ENCODE data around the gene GPRC5D.

GPRC5D gene

DNA sequence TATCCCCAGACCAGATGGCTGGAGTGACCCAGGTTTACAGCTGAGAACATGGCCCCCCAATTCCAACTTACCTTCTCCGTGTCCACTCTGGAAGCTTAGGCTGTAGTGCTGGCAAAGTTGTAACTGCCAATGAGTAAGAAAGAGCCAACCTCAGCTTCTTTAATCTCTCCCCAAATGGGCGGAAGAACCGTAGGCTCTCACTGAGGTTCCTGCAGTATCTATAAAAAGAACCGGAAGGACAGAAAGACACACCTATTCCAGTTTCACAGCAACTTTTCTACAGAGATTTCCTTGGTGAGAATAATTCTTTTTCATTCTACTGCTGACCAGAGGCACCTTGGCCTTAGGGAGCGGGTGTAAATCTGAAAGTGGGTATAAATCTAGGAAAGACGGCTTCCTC, at the start of gene GPRC5D:
Gene GPRC5D, minus strand, starts transcription at position 135 of the 400 bp plus-strand sequence. CDS start 1,786 bp downstream, outside the sequence.
- no peak for DNase-seq

DNA sequence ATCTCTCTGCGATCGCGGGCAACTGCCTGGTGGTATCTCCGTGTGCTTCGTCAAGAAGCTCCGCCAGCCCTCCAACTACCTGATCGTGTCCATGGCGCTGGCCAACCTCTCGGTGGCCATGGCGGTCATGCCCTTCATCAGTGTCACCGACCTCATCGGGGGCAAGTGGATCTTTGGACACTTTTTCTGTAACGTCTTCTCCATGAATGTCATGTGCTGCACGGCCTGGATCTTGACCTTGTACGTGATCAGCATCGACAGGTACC, 49.7 kb upstream of the GPRC5D start:
- DNase-seq = no peak

DNA sequence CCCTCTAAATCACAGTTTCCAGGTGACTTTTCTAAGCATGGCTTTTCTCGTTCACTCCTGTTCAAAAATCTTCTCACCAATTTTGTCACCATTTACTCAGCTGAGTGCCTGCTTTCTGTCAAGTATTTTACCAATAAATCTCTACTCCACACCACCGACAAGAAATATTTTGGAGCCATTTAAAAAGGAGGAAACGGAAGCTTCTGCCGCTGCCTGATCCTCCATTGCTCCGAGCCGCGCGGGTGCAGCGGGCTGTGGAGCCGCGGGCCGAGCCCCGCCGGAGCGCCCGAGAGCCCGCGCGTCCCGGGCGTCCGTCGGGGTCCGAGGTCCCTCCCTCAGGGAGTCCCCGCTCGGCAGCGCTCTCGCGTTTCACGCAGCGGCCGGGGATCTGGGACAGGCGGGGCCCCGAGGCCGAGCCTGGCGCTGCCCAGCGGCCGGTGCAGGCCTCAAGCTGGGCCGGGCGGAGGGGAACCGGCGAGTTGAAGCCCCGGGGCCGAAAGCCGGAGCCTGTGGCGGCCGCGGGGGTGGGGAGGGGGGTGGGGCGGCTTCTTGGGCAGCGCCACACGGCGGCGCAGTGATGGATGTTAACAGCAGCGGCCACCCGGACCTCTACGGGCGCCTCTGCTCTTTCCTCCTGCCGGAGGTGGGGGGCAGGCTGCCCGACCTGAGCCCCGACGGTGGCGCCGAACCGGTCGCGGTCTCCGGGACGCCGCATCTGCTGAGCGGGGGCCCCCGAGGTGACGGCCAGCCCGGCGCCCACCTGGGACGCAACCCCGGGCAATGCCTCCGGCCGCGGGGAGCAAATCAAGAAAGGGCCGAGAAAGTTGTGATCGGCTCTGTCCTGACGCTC, 49.2 kb upstream of the GPRC5D start:
- no peak for DNase-seq

DNA sequence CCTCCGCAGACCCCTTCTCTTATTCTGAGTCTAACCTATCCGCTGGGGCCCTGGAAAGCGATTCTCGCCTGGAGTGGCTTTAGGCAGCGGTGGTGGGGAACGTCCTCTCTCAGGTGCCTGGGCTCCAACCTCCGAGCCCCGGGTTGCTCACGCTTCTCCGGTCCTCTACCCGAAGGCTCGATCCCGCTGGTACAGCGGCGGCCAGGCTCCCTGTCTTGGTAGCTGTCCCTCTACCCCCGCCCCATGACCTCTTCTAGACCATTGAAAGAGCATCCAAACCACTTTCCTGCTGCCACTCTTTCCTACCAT, 48.6 kb upstream of the GPRC5D start:
- no peak for DNase-seq

DNA sequence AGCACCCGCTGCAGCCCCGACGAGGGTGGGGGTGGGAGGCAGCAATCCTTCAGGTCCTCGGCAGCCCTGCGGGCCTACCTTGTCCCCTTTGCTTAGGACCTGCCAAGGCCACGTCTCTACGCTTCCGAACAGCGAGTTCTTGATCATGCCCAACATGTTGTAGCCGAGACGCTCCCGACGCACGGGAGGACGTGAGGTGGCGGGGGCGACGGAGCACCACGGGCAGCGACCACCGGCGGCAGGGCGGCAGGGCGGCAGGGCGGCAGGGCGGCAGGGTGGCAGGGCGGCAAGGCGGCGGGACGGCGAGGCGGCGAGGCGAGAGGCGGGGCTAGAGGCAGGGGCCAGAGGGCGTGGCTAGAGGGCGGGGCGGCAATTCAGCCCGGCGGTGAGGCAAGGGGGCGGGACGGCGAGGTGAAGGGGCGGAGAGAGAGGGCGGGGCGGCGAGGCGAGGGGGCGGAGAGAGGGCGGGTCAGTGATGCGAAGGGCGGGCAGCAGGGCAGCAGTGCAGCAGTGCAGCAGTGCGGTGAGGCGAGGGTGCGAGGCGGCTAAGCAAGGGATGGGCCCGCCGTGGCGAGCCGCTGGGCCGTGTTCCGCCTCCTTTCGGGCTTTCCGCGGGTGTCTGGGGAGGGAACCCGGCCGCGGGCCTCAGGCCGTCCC, 48.1 kb upstream of the GPRC5D start, which contains the start of gene HEBP1:
Gene HEBP1, minus strand, starts transcription at position 307 of the 657 bp plus-strand sequence. Its CDS starts 151 bp downstream, at position 156.
- DNase-seq = peak; percentile 70

DNA sequence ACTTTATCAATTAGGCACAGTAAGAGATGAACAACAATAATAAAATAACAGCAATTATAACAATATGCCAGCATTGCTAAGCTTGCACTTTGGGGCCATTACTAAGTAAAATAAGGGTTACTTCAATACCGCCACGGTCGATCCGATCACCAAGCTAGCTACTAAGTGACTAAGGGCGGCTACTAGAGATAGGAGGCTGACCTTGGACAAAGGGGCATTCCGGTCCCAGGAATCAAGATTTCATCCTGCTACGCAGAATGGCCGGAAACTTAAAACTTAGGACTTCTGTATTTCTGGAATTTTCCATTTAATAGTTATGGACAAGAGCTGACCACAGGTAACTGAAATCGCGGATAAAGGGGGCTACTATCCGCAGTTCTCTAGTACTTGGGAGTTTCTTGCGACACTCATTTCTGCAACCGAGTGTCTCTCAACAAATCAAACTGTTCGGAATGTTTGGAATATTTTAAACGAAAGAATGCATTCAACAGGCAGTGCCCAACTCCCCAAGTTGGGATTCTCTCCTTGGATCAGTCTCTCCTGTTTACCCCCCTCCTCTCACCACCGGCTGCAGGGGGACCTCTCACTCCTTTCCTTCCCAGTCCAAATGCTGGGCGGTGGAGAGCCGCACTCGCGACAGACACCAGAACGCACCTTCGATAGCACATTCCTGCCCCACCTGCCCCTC, 47.4 kb upstream of the GPRC5D start:
- DNase-seq = no peak

DNA sequence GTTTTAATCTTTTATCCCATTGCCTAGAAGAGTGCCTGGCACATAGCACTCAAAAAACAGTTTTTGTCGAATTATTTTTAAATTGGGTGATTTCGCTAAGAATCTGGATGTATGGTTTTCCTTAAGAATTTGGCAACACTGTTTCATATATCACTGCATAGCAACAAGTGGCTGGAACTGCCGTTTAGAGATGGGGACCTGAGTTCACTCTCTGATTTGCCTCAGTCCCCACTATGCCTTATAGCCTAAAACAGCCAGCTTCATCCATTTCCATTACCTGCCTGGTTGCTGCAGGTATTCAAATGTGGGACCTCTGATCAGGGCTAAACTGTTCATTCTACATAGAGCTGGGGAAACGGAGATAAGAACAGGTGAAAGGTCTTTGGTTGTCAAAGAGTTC, 46.3 kb upstream of the GPRC5D start:
- DNase-seq = no peak

DNA sequence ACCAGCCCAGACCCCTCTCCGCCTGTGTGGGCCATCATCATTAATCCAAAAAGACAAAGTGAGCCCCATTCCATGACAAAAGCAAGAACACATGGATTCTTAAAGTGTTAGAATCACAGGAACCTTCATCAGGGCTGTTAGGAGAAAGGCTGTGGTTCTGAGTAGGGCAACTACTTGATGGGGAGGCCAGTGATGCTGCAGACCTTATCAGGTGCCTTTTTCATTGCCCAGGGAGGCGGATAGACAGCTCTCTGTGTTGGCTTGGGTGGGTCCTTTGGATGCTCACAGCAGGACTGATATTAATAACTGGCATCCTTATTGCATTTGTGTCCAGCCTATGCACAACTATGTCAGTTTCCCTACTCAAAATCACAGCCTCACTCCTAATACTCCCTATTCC, 45.8 kb upstream of the GPRC5D start:
- DNase-seq = no peak

DNA sequence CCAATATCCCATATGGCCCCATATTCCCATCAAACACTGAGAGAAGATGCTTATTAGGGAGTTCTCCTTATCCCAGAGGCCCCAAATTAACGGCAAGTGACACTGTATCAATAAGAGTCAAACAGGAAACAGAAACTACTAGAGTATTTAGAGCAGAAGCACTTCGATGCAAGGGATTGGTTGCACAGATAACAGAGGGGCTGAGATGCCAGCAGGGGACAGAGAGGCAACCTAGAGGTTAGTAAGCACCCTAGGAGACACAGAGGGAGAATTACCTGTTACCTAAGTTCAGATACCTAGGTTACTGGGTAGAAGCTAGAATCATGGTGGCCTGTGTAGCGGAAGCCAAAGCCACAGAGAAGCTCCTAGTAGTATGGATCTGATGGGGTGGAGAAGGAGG, 45.2 kb upstream of the GPRC5D start:
- no peak for DNase-seq

DNA sequence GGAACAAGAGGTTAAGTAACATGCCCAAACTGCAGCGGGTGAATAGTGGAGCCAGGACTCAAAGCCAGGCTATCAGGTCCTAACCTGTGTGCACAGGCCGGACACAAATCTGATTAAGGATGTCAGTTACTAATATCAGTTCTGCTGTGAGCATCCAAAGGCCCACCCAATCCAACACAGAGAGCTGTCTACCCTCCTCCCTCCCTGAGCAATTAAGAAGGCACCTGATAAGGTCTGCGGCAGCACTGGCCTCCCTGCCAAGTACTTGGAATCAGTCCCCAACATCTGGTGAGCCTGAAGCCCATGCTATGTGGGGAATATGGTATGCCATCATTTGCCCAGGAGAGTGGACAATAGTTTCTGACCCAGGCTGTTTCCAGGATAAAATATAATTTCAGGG, 44.2 kb upstream of the GPRC5D start:
- no peak for DNase-seq

DNA sequence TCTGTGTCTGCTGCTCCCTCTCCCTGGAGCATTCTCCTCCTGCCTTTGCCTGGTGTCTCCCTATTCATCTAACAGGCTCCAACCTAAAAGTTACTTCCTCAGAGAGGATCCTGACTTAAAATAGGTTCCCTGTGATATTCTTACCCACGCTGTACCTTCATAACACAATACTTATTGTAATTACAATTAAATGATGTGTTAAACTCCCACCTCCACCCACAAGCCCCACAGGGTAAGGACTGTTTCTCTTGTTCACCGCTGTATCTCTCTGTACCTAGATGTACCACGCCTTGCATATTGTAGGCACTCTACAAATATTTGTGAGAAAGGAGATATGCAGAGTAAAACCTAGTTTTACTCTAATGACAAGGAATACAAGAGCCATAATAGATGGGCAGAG, 43.1 kb upstream of the GPRC5D start:
- no peak for DNase-seq

DNA sequence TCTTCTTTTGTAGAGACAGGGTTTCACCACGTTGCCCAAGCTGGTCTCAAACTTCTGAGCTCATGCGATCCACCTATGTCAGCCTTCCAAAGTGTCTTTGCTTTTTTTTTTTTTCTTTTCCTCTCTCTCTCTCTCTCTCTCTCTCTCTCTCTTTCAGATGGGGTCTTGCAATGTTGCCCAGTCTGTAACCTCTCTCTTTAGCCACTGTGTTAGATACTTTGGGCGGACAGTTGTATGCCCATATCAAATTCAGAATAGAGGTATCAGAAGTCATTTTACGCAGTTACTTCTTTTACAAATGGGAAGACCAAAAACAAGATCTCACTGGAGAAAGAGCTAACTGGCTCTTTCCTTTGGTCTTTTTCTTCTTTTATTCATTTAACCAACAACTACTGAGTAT, 41.4 kb upstream of the GPRC5D start:
- DNase-seq = no peak

DNA sequence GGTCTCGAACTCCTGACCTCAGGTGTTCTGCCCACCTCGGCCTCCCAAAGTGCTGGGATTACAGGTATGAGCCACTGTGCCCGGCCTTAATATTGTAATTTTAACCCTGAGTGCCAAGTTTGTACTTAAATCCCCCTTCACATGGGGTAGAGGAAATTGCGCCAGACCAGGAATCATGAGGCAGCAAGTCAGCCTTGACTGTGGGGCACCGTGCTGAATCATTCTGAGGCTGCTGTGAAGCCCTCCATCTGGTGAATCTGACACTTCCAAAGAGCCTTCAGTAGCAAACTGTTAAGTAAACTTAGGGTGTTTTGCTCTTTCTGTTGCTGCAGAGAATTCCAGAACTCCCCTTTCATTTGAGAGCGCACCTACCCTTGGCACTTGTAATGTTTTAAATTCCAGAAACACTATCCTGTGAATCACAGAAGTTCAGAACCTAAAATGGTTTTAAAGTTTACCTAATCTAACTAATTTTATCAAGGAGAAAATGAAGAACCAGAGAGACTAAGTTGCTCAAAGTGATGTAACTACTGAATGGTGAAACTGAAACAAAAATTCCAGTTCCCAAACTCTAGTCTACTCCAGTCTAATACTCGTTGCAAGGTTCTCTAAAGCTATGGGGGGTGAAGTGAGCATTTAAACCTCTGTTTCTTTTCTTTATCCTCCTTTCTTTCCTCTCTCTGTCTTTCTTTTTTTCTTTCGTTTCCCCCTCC, 40.6 kb upstream of the GPRC5D start:
- DNase-seq = peak; percentile 10

DNA sequence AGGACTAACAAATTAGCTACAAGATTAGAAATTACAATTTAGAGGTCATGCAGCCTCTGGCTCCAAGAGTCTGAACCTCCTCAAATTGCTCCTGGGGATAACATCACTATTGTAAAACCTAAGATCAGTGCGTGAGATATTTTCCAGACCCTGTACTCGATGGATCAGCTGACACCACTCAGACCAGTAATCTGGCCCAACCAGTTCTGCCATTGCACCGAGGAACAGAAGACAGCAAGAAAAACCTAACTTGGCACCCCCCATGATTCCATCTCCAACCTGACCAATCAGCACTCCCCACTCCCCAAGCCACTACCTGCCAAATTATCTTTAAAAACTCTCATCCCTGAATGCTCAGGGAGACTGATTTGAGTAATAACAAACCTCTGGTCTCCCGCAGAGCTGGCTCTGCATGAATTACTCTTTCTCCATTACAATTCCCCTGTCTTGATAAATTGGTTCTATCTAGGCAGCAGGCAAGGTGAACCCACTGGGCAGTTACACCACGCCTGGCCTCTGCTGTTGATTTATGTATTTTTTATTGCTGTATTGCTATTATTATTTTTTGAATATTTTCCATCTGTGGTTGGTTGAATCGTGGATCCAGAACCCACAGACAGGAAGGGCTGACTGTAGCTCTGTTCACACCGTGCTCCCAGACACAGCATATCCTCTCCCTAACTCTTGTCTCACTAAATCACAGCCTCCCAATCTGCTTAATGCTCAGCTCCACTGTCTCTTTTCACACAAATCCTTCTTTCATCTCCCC, 38.9 kb upstream of the GPRC5D start:
- DNase-seq = no peak

DNA sequence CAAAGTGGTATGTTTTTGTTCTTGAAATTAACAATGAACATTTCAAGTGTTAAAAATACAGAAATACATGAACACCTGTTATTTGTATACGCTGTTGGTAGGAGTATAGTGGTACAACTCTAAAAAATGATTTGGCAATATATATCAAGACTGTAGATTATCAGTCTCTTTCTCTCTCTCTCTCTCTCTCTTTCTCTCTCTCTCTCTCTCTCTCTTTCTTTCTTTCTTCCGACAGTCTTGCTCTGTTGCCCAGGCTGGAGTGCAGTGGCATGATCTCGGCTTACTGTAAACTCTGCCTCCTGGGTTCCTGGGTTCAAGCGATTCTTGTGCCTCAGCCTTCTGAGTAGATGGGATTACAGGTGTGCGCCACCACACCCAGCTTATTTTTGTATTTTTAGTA, 35.5 kb upstream of the GPRC5D start:
- DNase-seq = no peak

DNA sequence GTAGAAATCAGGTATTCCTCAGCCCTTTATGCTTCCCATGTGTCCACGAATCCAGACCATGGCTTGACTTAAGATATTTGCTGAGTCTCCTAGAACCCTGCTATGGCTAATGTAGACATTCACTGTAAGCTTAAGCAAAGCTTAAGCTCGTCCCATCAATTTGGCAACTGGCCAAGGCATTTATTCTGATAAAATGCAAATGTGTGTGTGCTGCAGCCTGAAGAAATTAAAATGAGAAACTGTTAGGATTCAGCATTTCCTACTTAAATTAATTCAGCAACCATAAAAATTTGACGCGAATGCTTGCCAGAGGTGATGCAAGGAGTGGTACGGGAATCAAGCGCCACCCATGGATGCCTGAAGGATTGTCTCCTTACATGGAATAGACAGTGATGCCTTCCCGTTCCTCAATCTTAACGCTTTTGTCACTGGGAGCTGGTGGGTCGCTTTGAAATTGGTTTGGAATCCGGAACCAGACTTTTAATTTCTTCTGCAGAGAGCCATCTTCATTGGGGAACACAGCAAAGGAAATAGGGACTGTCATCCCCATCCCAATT, 34.9 kb upstream of the GPRC5D start:
- DNase-seq = no peak

DNA sequence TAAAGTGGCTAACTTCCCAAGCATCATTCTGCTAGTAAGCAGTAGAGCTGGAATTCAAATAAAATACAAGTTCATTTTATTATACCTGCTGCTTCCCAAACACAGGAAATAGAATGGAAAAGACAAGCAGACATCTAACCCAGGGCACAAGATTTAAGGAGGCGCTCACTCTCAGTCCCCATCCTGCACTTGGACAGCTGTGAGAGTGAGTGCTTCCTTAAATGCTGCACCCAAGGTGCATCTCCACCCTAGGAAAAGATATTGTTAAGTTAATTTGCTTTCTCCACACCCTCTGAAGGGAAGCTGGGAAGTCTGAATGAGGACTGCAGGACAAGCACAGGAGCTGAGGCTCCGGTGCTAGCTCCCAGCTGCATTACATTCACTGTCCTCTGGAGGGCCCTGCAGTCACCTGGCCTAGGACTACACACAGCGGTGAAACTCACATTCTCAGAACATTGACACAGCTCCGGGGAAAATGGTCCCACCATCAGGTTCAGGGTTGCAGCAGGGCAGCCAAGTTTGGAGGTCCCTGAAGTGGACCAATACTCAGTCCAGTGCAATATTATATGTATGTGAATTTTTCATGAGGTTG, 33.9 kb upstream of the GPRC5D start:
- DNase-seq = peak; percentile 12

DNA sequence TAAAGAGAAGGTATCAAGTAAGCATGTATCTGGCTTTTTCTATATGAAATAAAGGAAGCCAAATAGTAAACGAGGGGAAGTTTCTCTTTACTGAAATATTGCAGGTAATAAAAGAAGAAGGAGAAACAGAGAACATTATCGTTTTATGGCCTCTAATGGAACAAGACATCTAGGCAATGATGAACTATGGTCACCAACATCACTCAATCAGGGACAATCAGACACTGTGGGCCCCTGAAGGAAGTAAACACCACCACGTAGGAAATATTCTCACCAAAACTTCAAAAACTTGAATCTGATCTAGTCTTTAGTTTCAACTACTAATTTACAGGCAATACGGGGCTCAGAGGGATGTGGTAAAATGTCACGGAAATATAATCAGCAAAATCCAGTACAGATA, 32.2 kb upstream of the GPRC5D start:
- no peak for DNase-seq

DNA sequence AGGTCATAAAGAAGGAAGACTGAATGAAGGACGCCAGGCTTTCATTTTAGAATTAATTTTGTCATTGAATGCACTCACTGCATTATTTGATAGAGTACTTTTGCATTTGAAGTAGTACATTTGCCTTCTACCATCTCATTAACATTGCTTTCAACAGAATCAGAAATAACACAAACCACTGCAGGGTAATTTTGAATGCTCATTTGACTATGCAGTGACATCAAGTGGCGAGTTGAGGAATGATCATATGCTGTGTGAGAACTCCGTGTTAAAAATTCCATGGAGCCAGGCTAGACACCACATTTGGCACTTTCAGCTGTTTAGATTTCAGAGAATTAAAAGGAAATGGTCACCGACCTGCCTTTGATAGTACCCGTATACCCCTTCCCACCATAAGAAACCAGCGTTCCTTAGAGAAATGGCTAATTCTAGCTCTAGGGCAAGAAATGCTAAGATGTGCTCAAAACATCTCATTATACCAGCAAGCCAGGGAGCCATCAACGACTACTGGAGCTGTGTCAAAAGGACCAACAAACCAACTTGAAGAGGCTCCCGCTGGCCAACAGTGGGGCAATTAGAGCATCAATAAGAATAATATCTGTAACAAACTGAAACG, 31.6 kb upstream of the GPRC5D start:
- no peak for DNase-seq

DNA sequence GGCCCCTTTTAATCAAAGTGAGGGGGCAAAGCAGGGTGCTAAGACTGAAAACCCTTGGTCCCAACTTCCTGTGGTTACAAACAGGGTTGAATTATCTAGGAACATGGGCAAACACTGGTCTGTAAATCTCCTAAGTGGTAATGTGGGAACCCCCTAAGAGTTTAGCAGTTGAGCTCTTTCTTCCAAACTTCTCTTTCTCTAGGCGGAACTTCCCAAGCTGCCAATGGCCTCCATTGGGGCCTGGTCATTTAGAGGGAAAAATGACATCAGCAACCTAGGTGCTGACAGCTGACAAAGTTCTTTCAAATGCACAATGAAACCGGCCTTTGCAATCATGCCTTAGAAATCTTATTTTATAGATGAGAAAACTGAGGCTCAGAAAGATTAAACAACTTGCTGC, 30.4 kb upstream of the GPRC5D start:
- no peak for DNase-seq

DNA sequence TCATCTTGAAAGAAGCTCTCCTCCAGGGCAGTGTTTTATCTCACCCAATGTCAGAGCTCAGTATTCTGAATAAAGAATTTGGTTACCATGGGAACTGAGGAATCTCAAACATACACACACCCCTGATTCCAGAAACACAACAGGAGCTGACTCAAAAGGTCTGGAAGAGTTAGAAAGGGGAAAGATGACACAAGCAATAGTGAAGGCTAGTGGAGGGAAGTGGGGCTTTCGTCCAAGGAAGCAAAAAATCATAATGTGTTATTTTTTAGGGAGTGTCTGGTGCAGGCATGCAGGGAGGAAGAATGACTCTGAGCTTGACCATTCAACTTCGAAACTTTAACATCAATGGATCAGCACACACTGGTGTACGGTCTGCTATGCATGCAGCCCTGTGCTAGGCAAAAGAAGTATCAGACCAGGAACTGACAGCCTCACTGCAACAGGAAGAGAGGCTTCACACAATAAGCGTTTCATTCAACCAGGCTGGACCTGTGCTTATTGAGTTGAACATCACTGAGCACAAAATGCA, 27.8 kb upstream of the GPRC5D start:
- DNase-seq = no peak
